GM21528 (cell line): Measurements from ENCODE around the gene CA12.

Experiments
- ATAC-seq: cut with Tn5 transposase; IDR thresholded peaks from one replicate; pipeline ENCODE4 v1.9.1; 2021; ENCODE audit warnings: mild to moderate bottlenecking, moderate library complexity; ENCODE audit not compliant: unreplicated experiment, low FRiP score

Gene CA12

GRCh38 chr15:63318344-63318743 is 63.3 kb downstream of the CA12 start:
- ATAC-seq: no peak

- no peak for ATAC-seq
These were observed 67.2 kb downstream of the CA12 start for GRCh38 chr15:63314409-63314808.

- ATAC-seq: no peak
These were observed 67.8 kb downstream of the CA12 start for GRCh38 chr15:63313825-63314224.

GRCh38 chr15:63312286-63312685 is 69.4 kb downstream of the CA12 start:
- no peak for ATAC-seq

GRCh38 chr15:63310646-63311045 is 71.0 kb downstream of the CA12 start:
- ATAC-seq: no peak

- ATAC-seq: no peak
These were observed 72.7 kb downstream of the CA12 start for GRCh38 chr15:63308947-63309346.

- ATAC-seq: no peak
These were observed 73.2 kb downstream of the CA12 start for GRCh38 chr15:63308491-63308890.

GRCh38 chr15:63306492-63307073 is 75.1 kb downstream of the CA12 start:
- no peak for ATAC-seq

- no peak for ATAC-seq
These were observed 76.4 kb downstream of the CA12 start for GRCh38 chr15:63305260-63305659.

- no peak for ATAC-seq
These were observed 80.6 kb downstream of the CA12 start for GRCh38 chr15:63301088-63301487.

- no peak for ATAC-seq
These were observed 81.6 kb downstream of the CA12 start for GRCh38 chr15:63299943-63300575.

GRCh38 chr15:63296195-63296594 is 85.5 kb downstream of the CA12 start:
- no peak for ATAC-seq

- no peak for ATAC-seq
These were observed 86.3 kb downstream of the CA12 start for GRCh38 chr15:63295341-63295740.

GRCh38 chr15:63294359-63294758 is 87.3 kb downstream of the CA12 start:
- ATAC-seq: no peak

- no peak for ATAC-seq
These were observed 88.9 kb downstream of the CA12 start for GRCh38 chr15:63292771-63293170.

GRCh38 chr15:63292241-63292640 is 89.4 kb downstream of the CA12 start:
- no peak for ATAC-seq

GRCh38 chr15:63291507-63291906 is 90.1 kb downstream of the CA12 start:
- ATAC-seq: no peak

- no peak for ATAC-seq
These were observed 92.8 kb downstream of the CA12 start for GRCh38 chr15:63288778-63289378.

- no peak for ATAC-seq
These were observed 93.3 kb downstream of the CA12 start for GRCh38 chr15:63288342-63288741.

- no peak for ATAC-seq
These were observed 94.5 kb downstream of the CA12 start for GRCh38 chr15:63287109-63287508.

- no peak for ATAC-seq
These were observed 97.3 kb downstream of the CA12 start for GRCh38 chr15:63284335-63284734.

GRCh38 chr15:63283126-63283525 is 98.5 kb downstream of the CA12 start:
- ATAC-seq: no peak
